ENCODE data around the gene SPAG6. TPM values are rescaled to one million over a fixed set of nuclear protein-coding genes. Genes with fewer than 3 reads are reported as not detected.

SPAG6 gene
- polyA plus RNA-seq, 2 donors = not detected

DNA sequence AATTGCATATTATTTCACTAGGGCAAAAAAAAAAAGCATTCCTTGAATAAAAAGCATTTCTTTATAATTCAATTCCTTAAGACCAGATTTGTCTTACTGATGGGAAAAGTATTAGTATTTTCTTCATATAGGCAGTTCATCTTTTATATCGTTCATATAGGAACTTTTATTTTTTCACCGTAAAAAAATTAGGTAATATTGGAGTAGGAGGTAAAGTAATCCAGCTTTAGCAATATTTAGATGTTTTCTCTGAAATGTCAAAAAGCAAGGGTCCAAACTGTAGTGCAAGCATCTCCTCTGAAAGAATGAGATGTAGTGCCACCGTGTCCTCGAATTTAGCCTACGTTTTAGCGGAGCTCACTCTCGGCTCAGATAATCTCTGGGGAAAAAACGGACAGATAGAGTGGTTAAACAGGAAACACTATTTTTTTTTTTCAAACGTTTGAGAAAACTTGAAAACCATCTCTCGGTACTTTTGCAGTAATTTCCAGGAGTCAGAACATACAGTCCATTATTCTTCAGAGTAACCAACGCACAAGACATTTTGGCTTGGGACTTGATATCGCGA lies 5.5 kb upstream of the SPAG6 start:
- WGBS, 2 donors = 1% methylated on average over 13 of the region's 13 CpGs
- Histone ChIP-seq H3K27me3 (ENCODE audit: control insufficient read depth in 1 of 2, insufficient read depth in 2 of 2, low read length in 2 of 2) (peaks cover 0 to 24% of the 10 kb centered on the region in 2 donors), H3K27ac (ENCODE audit: low read depth in 2 of 2, low read length in 1 of 2) (no peak overlapping the region), H3K36me3 (ENCODE audit: control insufficient read depth in 2 of 2, insufficient read depth in 2 of 2, low read length in 1 of 2) (no peaks in the 10 kb centered on the region), H3K4me3 (ENCODE audit: low read depth in 1 of 2, low read length in 2 of 2) (peak overlapping the region in 1 of 2 donors; percentile 91), H3K9me3 (ENCODE audit: control insufficient read depth in 2 of 2, insufficient read depth in 1 of 2, low read depth in 1 of 2, low read length in 1 of 2) (no peaks in the 10 kb centered on the region), H3K4me1 (ENCODE audit: control insufficient read depth in 2 of 2, insufficient read depth in 2 of 2, low read length in 1 of 2) (peaks cover 3 to 11% of the 10 kb centered on the region in 2 donors)

DNA sequence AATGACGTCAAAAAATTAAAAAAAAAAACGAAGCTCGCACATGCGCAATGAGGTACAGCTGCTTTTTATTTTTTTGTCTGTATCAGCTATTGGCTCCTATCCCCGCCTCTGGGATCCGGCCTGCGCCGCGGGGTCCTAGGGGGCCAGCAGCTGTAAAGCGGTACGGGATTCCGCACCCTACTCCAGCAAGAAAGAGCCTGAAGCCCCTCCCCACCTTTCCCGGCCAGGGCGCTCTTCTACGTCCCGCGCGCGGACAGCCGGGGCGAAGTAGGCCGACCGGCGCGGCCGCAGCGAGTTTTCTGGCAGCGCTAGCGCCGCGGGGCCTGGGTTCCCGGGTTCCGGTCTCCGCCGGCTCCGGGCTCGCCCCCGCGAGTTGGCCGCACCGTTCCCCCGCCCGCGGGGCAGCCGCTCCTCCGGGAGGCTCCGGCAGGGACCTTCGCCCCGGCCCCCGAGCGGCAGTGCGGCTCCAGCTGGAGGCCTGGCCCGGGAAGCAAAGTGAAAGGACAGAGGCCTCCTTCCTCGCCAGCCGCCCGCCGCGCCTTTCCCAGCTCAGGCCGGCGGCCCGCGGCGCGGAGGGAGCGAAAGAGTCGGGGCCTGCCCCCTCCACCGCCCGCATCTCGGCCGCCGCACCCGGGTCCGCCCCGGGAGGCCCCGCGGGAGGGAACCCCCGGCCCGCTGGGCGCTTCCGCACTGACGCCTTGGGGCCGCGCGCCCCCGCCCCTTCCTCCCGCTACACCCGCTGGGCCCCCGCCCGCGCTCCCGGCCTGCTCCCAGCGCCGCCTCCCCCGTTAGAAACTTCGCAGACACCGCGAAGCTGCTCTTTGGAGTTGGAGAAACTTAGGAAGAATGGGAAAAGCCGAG lies 4.7 kb upstream of the SPAG6 start:
- Histone ChIP-seq H3K4me3 (ENCODE audit: low read depth in 1 of 2, low read length in 2 of 2) (peak overlapping the region; percentile 81 to 91), H3K27ac (ENCODE audit: low read depth in 2 of 2, low read length in 1 of 2) (peak overlapping the region; percentile 88 to 90), H3K4me1 (ENCODE audit: control insufficient read depth in 2 of 2, insufficient read depth in 2 of 2, low read length in 1 of 2) (peaks cover 3 to 18% of the 10 kb centered on the region in 2 donors), H3K27me3 (ENCODE audit: control insufficient read depth in 1 of 2, insufficient read depth in 2 of 2, low read length in 2 of 2) (peaks cover 0 to 29% of the 10 kb centered on the region in 2 donors), H3K36me3 (ENCODE audit: control insufficient read depth in 2 of 2, insufficient read depth in 2 of 2, low read length in 1 of 2) (no peaks in the 10 kb centered on the region), H3K9me3 (ENCODE audit: control insufficient read depth in 2 of 2, insufficient read depth in 1 of 2, low read depth in 1 of 2, low read length in 1 of 2) (peaks cover 0 to 7% of the 10 kb centered on the region in 2 donors)
- WGBS, 2 donors = 1% methylated on average over 71 to 98 of the region's 98 CpGs

DNA sequence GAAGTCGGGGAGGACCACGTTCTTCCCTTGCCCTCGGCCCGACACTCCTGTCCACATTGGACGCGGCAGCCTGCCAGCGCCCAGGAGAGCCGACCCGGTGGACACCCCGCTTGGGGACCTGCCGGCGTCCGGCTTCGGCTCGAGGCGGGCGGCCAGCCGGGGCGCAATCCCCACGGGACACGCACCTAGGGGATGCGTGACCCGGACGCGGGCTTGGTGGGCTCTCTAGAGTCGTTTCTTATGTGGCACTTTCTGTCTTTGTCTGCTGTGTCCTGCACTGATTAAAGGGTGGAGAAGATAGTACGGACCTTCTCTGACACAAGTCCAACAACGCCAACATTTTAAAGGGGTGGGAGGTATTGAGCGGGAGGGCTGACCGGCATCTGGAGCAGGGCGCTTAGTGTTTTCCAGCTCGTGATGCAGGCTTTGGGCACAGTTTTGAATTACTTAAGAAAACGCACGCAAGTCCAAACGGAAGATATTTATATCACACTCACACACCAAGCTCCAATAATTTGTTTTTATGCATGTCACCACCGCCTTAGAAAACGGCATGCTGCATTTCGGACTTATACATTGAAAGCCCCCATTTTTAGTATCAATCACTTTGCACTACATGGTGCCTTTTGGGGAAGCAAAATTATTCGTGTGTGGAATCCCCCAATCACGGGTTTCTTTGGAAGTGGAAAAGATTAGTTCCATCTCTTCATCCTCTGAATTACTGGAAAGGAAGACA lies 3.9 kb upstream of the SPAG6 start:
- Histone ChIP-seq H3K27ac (ENCODE audit: low read depth in 2 of 2, low read length in 1 of 2) (peak overlapping the region in 1 of 2 donors; percentile 90), H3K27me3 (ENCODE audit: control insufficient read depth in 1 of 2, insufficient read depth in 2 of 2, low read length in 2 of 2) (peaks cover 0 to 27% of the 10 kb centered on the region in 2 donors), H3K4me1 (ENCODE audit: control insufficient read depth in 2 of 2, insufficient read depth in 2 of 2, low read length in 1 of 2) (peaks cover 3 to 11% of the 10 kb centered on the region in 2 donors), H3K4me3 (ENCODE audit: low read depth in 1 of 2, low read length in 2 of 2) (peak overlapping the region; percentile 81 to 91), H3K36me3 (ENCODE audit: control insufficient read depth in 2 of 2, insufficient read depth in 2 of 2, low read length in 1 of 2) (no peaks in the 10 kb centered on the region), H3K9me3 (ENCODE audit: control insufficient read depth in 2 of 2, insufficient read depth in 1 of 2, low read depth in 1 of 2, low read length in 1 of 2) (peaks cover 0 to 13% of the 10 kb centered on the region in 2 donors)
- 3 to 6% methylated on average over 40 of the region's 40 CpGs for WGBS, 2 donors

DNA sequence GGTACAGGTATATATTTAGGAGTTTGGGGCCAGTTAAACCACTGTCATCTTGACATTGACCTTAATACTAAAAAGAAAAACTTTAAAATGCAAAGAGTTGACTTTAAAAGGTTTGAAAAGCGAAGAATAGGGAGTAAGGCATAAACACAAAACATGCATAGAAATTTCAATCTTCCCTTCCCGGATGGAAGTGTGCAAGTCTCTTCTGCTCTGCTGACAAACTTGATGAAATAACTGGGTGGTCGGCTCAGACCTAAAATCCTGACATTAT lies 3.4 kb upstream of the SPAG6 start:
- Histone ChIP-seq H3K4me3 (ENCODE audit: low read depth in 1 of 2, low read length in 2 of 2) (no peak overlapping the region), H3K27ac (ENCODE audit: low read depth in 2 of 2, low read length in 1 of 2) (no peak overlapping the region), H3K36me3 (ENCODE audit: control insufficient read depth in 2 of 2, insufficient read depth in 2 of 2, low read length in 1 of 2) (no peaks in the 10 kb centered on the region), H3K9me3 (ENCODE audit: control insufficient read depth in 2 of 2, insufficient read depth in 1 of 2, low read depth in 1 of 2, low read length in 1 of 2) (peaks cover 0 to 13% of the 10 kb centered on the region in 2 donors), H3K4me1 (ENCODE audit: control insufficient read depth in 2 of 2, insufficient read depth in 2 of 2, low read length in 1 of 2) (peaks cover 3 to 7% of the 10 kb centered on the region in 2 donors), H3K27me3 (ENCODE audit: control insufficient read depth in 1 of 2, insufficient read depth in 2 of 2, low read length in 2 of 2) (peaks cover 0 to 24% of the 10 kb centered on the region in 2 donors)
- WGBS, 2 donors = 52 to 60% methylated on average over 3 of the region's 3 CpGs

DNA sequence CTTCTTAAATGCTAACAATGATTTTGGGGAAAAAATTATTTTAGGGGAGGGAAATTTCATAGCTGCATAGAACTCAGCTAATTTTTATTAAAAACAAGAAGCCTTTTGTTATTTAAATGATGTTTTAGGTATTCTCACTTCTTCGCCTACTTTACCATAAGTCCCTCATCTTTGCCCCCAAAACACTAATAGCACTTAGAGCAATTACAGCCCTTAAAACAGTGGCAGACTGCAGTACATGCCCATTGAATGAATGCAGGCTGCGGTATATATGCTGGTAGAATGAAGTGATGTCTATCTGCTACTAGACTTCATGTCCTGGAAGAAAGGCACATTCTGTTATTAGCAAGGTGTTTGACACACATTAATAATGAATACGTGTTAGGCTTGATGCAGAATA lies 2.9 kb upstream of the SPAG6 start:
- WGBS, 2 donors = 51 to 53% methylated on average over 3 of the region's 3 CpGs
- Histone ChIP-seq H3K4me3 (ENCODE audit: low read depth in 1 of 2, low read length in 2 of 2) (no peak overlapping the region), H3K27ac (ENCODE audit: low read depth in 2 of 2, low read length in 1 of 2) (no peak overlapping the region), H3K36me3 (ENCODE audit: control insufficient read depth in 2 of 2, insufficient read depth in 2 of 2, low read length in 1 of 2) (no peaks in the 10 kb centered on the region), H3K9me3 (ENCODE audit: control insufficient read depth in 2 of 2, insufficient read depth in 1 of 2, low read depth in 1 of 2, low read length in 1 of 2) (peaks cover 0 to 13% of the 10 kb centered on the region in 2 donors), H3K27me3 (ENCODE audit: control insufficient read depth in 1 of 2, insufficient read depth in 2 of 2, low read length in 2 of 2) (peaks cover 0 to 24% of the 10 kb centered on the region in 2 donors), H3K4me1 (ENCODE audit: control insufficient read depth in 2 of 2, insufficient read depth in 2 of 2, low read length in 1 of 2) (peaks cover 3 to 7% of the 10 kb centered on the region in 2 donors)

DNA sequence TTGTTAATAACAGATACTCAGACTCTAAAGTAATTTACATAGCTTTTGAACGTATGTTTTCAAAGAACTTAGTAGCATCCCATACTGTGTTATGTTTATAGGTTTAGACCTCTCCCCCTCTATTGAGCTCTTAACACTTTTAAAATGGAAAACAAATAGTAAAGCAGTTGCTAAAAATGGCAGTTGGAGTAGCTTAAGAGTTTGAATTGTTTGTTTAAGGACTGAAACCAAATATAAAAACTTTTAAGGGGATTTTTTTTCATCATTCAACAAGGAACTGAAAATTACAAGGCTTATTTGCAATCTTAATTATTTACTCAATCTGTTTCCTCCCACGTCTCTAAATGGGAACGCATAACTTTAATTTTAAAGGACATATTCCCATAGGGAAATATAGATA lies 1.6 kb upstream of the SPAG6 start:
- H3K4me3 ChIP-seq (ENCODE audit: low read depth in 1 of 2, low read length in 2 of 2) = no peak overlapping the region
- WGBS, 2 donors = 31 to 36% methylated on average over 3 of the region's 3 CpGs
- H3K9me3 ChIP-seq (ENCODE audit: control insufficient read depth in 2 of 2, insufficient read depth in 1 of 2, low read depth in 1 of 2, low read length in 1 of 2) = peaks cover 0 to 13% of the 10 kb centered on the region in 2 donors
- peaks cover 3 to 7% of the 10 kb centered on the region in 2 donors for H3K4me1 ChIP-seq (ENCODE audit: control insufficient read depth in 2 of 2, insufficient read depth in 2 of 2, low read length in 1 of 2)
- no peak overlapping the region for H3K27ac ChIP-seq (ENCODE audit: low read depth in 2 of 2, low read length in 1 of 2)
- peaks cover 0 to 22% of the 10 kb centered on the region in 2 donors for H3K27me3 ChIP-seq (ENCODE audit: control insufficient read depth in 1 of 2, insufficient read depth in 2 of 2, low read length in 2 of 2)
- H3K36me3 ChIP-seq (ENCODE audit: control insufficient read depth in 2 of 2, insufficient read depth in 2 of 2, low read length in 1 of 2) = no peaks in the 10 kb centered on the region

DNA sequence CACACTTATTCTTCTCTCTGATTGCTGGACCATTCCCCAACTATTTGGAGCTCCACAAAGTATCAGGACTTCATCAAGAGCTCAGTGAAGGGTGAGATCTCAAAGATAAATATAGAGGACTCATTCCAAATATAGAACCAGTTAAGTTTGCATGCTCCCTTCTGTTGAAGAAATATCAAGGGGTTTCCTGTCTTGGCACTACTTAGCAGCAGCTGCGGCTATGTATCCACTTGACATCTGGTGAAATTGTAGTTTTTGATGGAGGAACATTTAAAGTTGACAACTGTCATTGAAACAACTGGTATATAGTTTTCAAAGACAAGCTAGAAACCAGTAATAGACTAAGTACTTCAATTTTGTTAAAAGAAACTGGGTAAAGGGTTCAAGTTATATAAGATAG lies 1.0 kb upstream of the SPAG6 start:
- Histone ChIP-seq H3K4me3 (ENCODE audit: low read depth in 1 of 2, low read length in 2 of 2) (no peak overlapping the region), H3K27ac (ENCODE audit: low read depth in 2 of 2, low read length in 1 of 2) (no peak overlapping the region), H3K4me1 (ENCODE audit: control insufficient read depth in 2 of 2, insufficient read depth in 2 of 2, low read length in 1 of 2) (peaks cover 3 to 7% of the 10 kb centered on the region in 2 donors), H3K9me3 (ENCODE audit: control insufficient read depth in 2 of 2, insufficient read depth in 1 of 2, low read depth in 1 of 2, low read length in 1 of 2) (peaks cover 0 to 13% of the 10 kb centered on the region in 2 donors), H3K27me3 (ENCODE audit: control insufficient read depth in 1 of 2, insufficient read depth in 2 of 2, low read length in 2 of 2) (peaks cover 0 to 22% of the 10 kb centered on the region in 2 donors), H3K36me3 (ENCODE audit: control insufficient read depth in 2 of 2, insufficient read depth in 2 of 2, low read length in 1 of 2) (no peaks in the 10 kb centered on the region)
- 32 to 46% methylated on average over 1 of the region's 1 CpG for WGBS, 2 donors

DNA sequence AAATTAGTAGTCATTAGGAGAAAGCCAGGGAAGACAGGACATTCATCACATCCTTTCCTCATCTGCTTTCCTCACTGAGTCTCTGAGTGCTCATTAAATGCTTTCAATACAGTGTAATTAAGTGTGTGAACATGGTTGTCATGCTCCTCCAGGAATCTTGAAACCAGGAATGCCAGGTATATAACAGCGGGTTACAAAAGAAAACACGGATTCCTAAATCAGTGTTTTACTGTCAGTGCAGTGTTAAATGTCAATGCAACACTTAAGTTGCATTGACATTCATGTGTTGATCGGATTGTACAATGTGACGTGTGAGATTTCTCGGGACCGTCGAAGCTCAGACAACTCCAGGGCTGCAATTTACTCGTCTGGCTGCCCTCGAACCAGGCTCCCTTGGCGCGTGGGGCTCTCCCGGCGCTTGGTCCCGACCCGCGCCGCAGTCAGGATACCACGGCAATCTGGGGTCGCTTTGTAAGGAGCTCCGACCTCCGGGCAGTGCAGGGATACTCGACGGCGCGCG lies 455 bp upstream of the SPAG6 start:
- Histone ChIP-seq H3K27ac (ENCODE audit: low read depth in 2 of 2, low read length in 1 of 2) (no peak overlapping the region), H3K27me3 (ENCODE audit: control insufficient read depth in 1 of 2, insufficient read depth in 2 of 2, low read length in 2 of 2) (peaks cover 0 to 22% of the 10 kb centered on the region in 2 donors)

DNA sequence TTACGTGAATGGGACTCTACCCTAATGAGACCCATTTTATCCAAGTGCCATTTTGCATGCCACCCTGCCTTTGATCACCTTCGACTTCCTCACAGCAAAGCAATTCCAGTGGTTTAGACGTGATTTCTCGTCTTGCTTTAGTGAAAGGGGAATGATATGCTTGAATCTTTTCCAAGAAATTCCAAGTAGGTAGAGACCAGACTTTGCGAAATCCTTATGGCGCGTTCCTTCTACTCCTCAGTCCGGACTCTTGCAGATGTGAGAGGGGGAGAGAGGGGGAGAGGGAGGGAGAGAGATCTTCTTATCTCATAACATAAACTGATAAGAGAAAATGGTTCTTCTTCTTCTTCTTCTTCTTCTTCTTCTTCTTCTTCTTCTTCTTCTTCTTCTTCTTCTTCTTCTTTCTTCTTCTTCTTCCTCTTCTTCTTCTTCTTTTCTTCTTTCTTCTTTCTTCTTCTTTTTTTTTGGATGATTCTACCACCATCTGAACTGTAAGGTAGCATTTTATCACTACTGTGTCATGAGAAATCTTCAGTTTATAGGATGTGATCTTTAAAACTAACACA lies 883 bp downstream of the SPAG6 start:
- WGBS, 2 donors = 44 to 53% methylated on average over 8 of the region's 8 CpGs
- Histone ChIP-seq H3K27ac (ENCODE audit: low read depth in 2 of 2, low read length in 1 of 2) (no peak overlapping the region), H3K4me1 (ENCODE audit: control insufficient read depth in 2 of 2, insufficient read depth in 2 of 2, low read length in 1 of 2) (peaks cover 3 to 7% of the 10 kb centered on the region in 2 donors), H3K9me3 (ENCODE audit: control insufficient read depth in 2 of 2, insufficient read depth in 1 of 2, low read depth in 1 of 2, low read length in 1 of 2) (peaks cover 0 to 13% of the 10 kb centered on the region in 2 donors), H3K4me3 (ENCODE audit: low read depth in 1 of 2, low read length in 2 of 2) (no peak overlapping the region), H3K36me3 (ENCODE audit: control insufficient read depth in 2 of 2, insufficient read depth in 2 of 2, low read length in 1 of 2) (no peaks in the 10 kb centered on the region), H3K27me3 (ENCODE audit: control insufficient read depth in 1 of 2, insufficient read depth in 2 of 2, low read length in 2 of 2) (peaks cover 0 to 18% of the 10 kb centered on the region in 2 donors)

More for the DNA sequence above, 455 bp upstream of the SPAG6 start:
- no peaks in the 10 kb centered on the region for H3K36me3 ChIP-seq (ENCODE audit: control insufficient read depth in 2 of 2, insufficient read depth in 2 of 2, low read length in 1 of 2)
- peak overlapping the region; percentile 12 to 34 for H3K4me3 ChIP-seq (ENCODE audit: low read depth in 1 of 2, low read length in 2 of 2)
- peaks cover 3 to 7% of the 10 kb centered on the region in 2 donors for H3K4me1 ChIP-seq (ENCODE audit: control insufficient read depth in 2 of 2, insufficient read depth in 2 of 2, low read length in 1 of 2)
- 12 to 18% methylated on average over 26 of the region's 26 CpGs for WGBS, 2 donors
- H3K9me3 ChIP-seq (ENCODE audit: control insufficient read depth in 2 of 2, insufficient read depth in 1 of 2, low read depth in 1 of 2, low read length in 1 of 2) = peaks cover 0 to 13% of the 10 kb centered on the region in 2 donors
